Measurements from ENCODE around the gene VAC14. TPM values are rescaled to one million over a fixed set of nuclear protein-coding genes. Genes with fewer than 3 reads are reported as not detected.

Gene VAC14
- total and polyA plus RNA-seq, 2 of the 8 experiments (the other 6 are each of a cell fraction or from before 2014, with no cell fraction given), result 56.0 to 108 TPM

GRCh38 chr16:70710422-70711210, 90.3 kb downstream of the VAC14 start (continued):
- TF ChIP-seq CHD7 (IDR thresholded peaks at IDR 0.05; ENCODE audit: insufficient replicate concordance, low read length) (no peak), BACH1 (IDR thresholded peaks at IDR 0.05; ENCODE audit: low read length) (no peak), SRF (IDR thresholded peaks at IDR 0.05; ENCODE audit: low read depth, low read length) (no peak)
- TF ChIP-seq, protein P1, sequence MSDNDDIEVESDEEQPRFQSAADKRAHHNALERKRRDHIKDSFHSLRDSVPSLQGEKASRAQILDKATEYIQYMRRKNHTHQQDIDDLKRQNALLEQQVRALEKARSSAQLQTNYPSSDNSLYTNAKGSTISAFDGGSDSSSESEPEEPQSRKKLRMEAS (IDR thresholded peaks at IDR 0.05), result no peak
